Central memory CD8-positive, alpha-beta T cell (primary cell): ENCODE results near the gene NKAIN1.

ENCODE experiments used
- ATAC-seq: fragments of 150-1000 bp; cut with Tn5 transposase; replicated peaks from 2 replicates; pipeline ENCODE4 v1.10.0; 2022; ENCODE audit warnings: mild to moderate bottlenecking, moderate FRiP score, moderate number of reproducible peaks; ENCODE audit not compliant: poor library complexity, severe bottlenecking; ENCODE audit errors: extremely low read depth
- DNase-seq, 2 donors: peaks; one replicate each; pipeline ENCODE4 v3.0.0; 2021; ENCODE audit warnings: low spot score in 2 of 2
- H3K27ac Mint-ChIP-seq: one replicate; pipeline ENCODE4 v1.8.0; 2022; ENCODE audit warnings: low read depth, mild to moderate bottlenecking, moderate library complexity, mixed read lengths
- H3K27me3 Mint-ChIP-seq: one replicate; pipeline ENCODE4 v1.8.0; 2022; ENCODE audit warnings: mixed read lengths
- H3K36me3 Mint-ChIP-seq: one replicate; pipeline ENCODE4 v1.8.0; 2022; ENCODE audit warnings: mild to moderate bottlenecking, moderate library complexity, mixed read lengths; ENCODE audit not compliant: insufficient read depth
- H3K4me1 Mint-ChIP-seq: one replicate; pipeline ENCODE4 v1.8.0; 2022; ENCODE audit warnings: mixed read lengths
- H3K4me3 Mint-ChIP-seq: one replicate; pipeline ENCODE4 v1.8.0; 2022; ENCODE audit warnings: mild to moderate bottlenecking, moderate library complexity, mixed read lengths
- H3K9me3 Mint-ChIP-seq: one replicate; pipeline ENCODE4 v1.8.0; 2022; ENCODE audit warnings: mixed read lengths

NKAIN1 gene

DNA sequence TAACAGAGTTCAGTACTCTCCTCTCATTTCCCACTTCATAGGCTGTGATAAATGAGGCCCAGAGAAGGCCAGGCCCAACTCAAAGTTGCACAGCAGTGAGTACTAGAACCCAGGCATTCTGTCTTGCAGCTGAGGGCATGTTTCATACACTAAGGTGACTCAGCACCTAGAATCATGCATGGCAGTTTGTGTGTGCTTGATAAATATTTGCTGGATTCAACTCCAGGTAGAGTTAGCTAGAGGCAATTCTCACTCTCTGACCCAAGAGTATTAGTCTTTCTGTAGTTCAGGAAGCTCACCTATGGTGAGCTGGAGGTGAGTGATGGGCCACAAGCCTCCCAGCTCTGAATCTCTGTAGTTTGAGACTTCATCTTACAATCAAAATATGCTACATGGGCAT lies 10.7 kb downstream of the NKAIN1 start:
- H3K36me3 Mint-ChIP-seq, result no peaks in the 10 kb centered on the region
- no peaks in the 10 kb centered on the region for H3K4me1 Mint-ChIP-seq
- H3K27me3 Mint-ChIP-seq, result peaks cover 10% of the 10 kb centered on the region
- DNase-seq (no peak), ATAC-seq (no peak)
- H3K9me3 Mint-ChIP-seq, result no peaks in the 10 kb centered on the region
- no peak overlapping the region for H3K4me3 Mint-ChIP-seq
- no peak overlapping the region for H3K27ac Mint-ChIP-seq

DNA sequence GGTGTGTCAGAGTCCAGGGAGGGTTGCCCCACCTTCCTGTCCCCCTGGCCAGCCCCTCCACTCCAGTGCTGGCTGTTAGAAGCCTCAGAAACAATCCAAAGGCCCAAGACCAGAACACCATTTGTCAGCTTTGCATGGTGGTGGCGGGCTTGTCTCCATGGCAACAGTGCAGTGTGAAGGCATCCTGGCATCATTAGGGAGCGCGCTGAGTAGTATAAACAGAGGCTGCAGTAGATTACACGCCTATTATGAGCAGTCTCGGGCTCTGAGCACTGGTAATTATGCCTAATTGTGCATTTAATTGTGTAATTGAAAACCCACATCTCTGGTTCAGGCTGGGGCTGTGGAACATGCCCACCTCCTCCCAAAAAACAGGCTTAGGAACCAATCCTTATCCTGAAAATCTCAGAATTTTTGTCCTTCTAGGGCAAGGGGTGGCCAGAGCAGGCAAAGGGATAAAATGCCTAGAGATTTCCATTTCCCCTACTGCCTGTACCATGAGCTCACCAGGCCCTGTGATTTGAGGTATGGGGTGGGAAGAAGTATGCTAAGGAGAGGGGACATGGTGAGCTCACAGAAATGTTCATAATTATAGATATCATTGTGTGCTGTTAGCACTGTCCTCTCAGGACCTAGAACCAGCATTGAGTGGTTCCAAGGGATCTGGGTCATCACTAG lies 11.7 kb downstream of the NKAIN1 start:
- Mint-ChIP-seq H3K36me3 (no peaks in the 10 kb centered on the region), H3K27ac (no peak overlapping the region), H3K4me3 (no peak overlapping the region), H3K27me3 (peaks cover 4% of the 10 kb centered on the region), H3K9me3 (no peaks in the 10 kb centered on the region), H3K4me1 (no peaks in the 10 kb centered on the region)
- ATAC-seq (no peak), DNase-seq (no peak)

- H3K27me3 Mint-ChIP-seq, result no peaks in the 10 kb centered on the region
- H3K36me3 Mint-ChIP-seq, result no peaks in the 10 kb centered on the region
- no peak overlapping the region for H3K4me3 Mint-ChIP-seq
- no peak for ATAC-seq
- H3K9me3 Mint-ChIP-seq, result no peaks in the 10 kb centered on the region
- no peak for DNase-seq
- no peaks in the 10 kb centered on the region for H3K4me1 Mint-ChIP-seq
- no peak overlapping the region for H3K27ac Mint-ChIP-seq
Measured at GRCh38 chr1:31224068-31224467, 15.6 kb downstream of the NKAIN1 start.

DNA sequence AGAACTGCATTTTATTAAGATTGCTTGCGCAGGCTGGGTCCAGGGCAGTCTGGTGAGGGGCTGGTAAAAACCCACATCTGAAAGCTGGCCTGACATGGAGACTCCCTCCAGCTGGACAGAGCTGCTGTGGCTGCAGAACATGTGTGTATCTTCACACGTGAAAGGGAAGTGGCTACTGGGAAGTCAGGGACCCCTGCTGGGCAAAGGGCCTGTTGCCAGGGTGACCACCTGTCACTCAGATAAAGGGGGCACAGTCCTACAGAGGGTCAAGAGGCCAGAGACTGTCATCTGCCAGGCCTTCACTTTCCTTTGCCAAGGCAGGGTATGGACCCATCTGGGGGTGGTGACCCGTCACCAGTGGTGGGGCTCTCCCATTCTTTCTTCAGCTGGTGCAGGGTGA lies 17.5 kb downstream of the NKAIN1 start:
- no peak for ATAC-seq

GRCh38 chr1:31221072-31221471 lies 18.6 kb downstream of the NKAIN1 start:
- no peaks in the 10 kb centered on the region for H3K9me3 Mint-ChIP-seq
- ATAC-seq (no peak), DNase-seq (no peak)
- no peaks in the 10 kb centered on the region for H3K36me3 Mint-ChIP-seq
- no peak overlapping the region for H3K4me3 Mint-ChIP-seq
- H3K27me3 Mint-ChIP-seq, result no peaks in the 10 kb centered on the region
- no peaks in the 10 kb centered on the region for H3K4me1 Mint-ChIP-seq
- no peak overlapping the region for H3K27ac Mint-ChIP-seq

More for the DNA sequence above, 17.5 kb downstream of the NKAIN1 start:
- Mint-ChIP-seq H3K27me3 (no peaks in the 10 kb centered on the region), H3K4me3 (no peak overlapping the region), H3K27ac (no peak overlapping the region), H3K9me3 (no peaks in the 10 kb centered on the region), H3K36me3 (no peaks in the 10 kb centered on the region), H3K4me1 (no peaks in the 10 kb centered on the region)
- no peak for DNase-seq

DNA sequence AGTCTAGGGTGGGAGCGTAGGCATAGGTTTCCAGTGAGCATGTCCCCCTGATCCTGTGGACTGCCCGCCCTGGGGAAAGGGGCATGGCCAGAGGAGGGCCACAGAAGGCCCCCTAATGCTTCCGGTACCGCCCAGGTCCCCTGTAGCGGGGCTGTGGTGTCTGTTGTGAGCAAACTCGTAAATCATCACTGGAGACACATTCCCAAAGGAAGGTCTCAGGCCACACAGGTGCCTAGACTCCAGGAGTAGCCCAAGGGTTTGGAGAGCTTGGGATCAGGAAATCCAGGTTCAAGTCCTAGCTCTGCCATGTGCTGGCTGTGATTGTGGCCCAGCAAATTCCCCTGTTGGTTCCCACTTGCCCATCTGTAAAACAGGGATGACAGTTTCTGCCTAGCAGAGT lies 20.2 kb downstream of the NKAIN1 start:
- H3K9me3 Mint-ChIP-seq, result no peaks in the 10 kb centered on the region
- ATAC-seq (no peak), DNase-seq (no peak)
- H3K36me3 Mint-ChIP-seq, result no peaks in the 10 kb centered on the region
- H3K4me1 Mint-ChIP-seq, result no peaks in the 10 kb centered on the region
- no peak overlapping the region for H3K4me3 Mint-ChIP-seq
- H3K27ac Mint-ChIP-seq, result no peak overlapping the region
- no peaks in the 10 kb centered on the region for H3K27me3 Mint-ChIP-seq

GRCh38 chr1:31218705-31219104 lies 21.0 kb downstream of the NKAIN1 start:
- H3K9me3 Mint-ChIP-seq, result no peaks in the 10 kb centered on the region
- H3K4me1 Mint-ChIP-seq, result no peaks in the 10 kb centered on the region
- peaks cover 1% of the 10 kb centered on the region for H3K36me3 Mint-ChIP-seq
- no peak for DNase-seq
- ATAC-seq, result no peak
- H3K4me3 Mint-ChIP-seq, result no peak overlapping the region
- no peaks in the 10 kb centered on the region for H3K27me3 Mint-ChIP-seq
- no peak overlapping the region for H3K27ac Mint-ChIP-seq

- no peaks in the 10 kb centered on the region for H3K4me1 Mint-ChIP-seq
- no peaks in the 10 kb centered on the region for H3K9me3 Mint-ChIP-seq
- DNase-seq (no peak), ATAC-seq (no peak)
- no peak overlapping the region for H3K4me3 Mint-ChIP-seq
- H3K27ac Mint-ChIP-seq, result no peak overlapping the region
- peaks cover 1% of the 10 kb centered on the region for H3K36me3 Mint-ChIP-seq
- no peaks in the 10 kb centered on the region for H3K27me3 Mint-ChIP-seq
Measured at GRCh38 chr1:31216016-31216415, 23.7 kb downstream of the NKAIN1 start.

GRCh38 chr1:31215065-31215570 lies 24.6 kb downstream of the NKAIN1 start:
- H3K4me1 Mint-ChIP-seq, result no peaks in the 10 kb centered on the region
- H3K27ac Mint-ChIP-seq, result no peak overlapping the region
- H3K9me3 Mint-ChIP-seq, result no peaks in the 10 kb centered on the region
- ATAC-seq (no peak), DNase-seq (no peak)
- H3K4me3 Mint-ChIP-seq, result no peak overlapping the region
- no peaks in the 10 kb centered on the region for H3K27me3 Mint-ChIP-seq
- peaks cover 1% of the 10 kb centered on the region for H3K36me3 Mint-ChIP-seq

DNA sequence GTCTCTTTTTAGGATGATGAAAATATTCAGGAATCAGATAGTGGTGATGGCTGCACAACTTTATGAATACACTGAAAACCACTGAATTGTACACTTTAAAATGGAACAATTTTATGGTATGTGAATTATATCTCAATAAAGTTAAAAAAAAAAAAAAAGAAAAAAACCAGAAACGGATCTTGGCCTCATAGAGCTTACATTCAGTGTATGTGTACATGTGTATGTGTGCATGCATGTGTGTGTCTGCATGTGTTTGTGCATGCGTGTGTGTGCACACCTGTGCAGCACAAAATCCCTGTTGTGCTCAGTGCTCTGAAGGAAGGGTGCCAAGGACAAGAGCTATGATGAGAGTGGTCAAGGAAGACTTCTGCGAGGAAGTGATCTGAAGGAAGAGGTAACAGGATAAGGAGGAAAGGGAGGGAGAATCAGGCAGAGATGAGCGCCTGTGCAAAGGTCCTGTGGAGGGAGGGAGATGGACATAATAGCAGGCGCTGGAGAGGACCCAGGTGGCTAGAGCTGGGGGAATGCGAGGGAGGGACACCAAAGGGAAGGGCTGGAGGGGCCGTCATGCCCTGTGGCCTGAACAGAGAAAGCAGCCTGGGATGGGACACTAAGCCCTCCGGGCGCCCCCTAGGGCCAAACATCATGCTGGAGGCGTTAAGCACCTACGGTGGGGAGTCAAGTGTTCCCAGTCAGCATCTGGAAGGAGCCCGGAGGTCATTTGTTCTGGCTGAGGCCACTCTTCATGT lies 25.2 kb downstream of the NKAIN1 start:
- H3K27me3 Mint-ChIP-seq, result no peaks in the 10 kb centered on the region
- ATAC-seq (no peak), DNase-seq (no peak)
- no peaks in the 10 kb centered on the region for H3K4me1 Mint-ChIP-seq
- H3K4me3 Mint-ChIP-seq, result no peak overlapping the region
- H3K36me3 Mint-ChIP-seq, result peaks cover 1% of the 10 kb centered on the region
- no peaks in the 10 kb centered on the region for H3K9me3 Mint-ChIP-seq
- H3K27ac Mint-ChIP-seq, result no peak overlapping the region

- no peak overlapping the region for H3K27ac Mint-ChIP-seq
- H3K4me3 Mint-ChIP-seq, result no peak overlapping the region
- H3K27me3 Mint-ChIP-seq, result peaks cover 17% of the 10 kb centered on the region
- no peak for ATAC-seq
- no peaks in the 10 kb centered on the region for H3K4me1 Mint-ChIP-seq
- DNase-seq, result no peak
- H3K36me3 Mint-ChIP-seq, result no peaks in the 10 kb centered on the region
- no peaks in the 10 kb centered on the region for H3K9me3 Mint-ChIP-seq
Measured at GRCh38 chr1:31208361-31208945, 31.2 kb downstream of the NKAIN1 start.

DNA sequence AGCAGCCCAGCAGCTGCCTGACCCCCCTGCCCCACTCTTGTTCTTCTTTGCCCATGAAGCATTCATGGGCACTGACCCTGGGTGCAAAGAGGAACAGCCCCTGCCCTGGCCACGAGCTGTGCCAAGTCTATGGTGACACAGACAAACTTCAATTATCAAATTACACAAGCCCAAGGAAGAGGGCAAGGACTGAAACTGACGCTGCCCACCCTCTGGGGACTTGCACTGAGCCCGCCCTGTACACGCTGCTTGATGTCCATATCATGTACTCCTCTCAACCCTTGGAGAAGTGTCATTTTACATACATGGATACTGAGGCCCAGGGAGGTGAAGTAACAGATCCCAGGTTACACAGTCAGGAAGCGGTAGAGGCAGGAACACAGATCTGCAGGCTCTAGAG lies 32.1 kb downstream of the NKAIN1 start:
- no peak overlapping the region for H3K4me3 Mint-ChIP-seq
- peaks cover 17% of the 10 kb centered on the region for H3K27me3 Mint-ChIP-seq
- no peak for ATAC-seq
- DNase-seq, result no peak
- no peaks in the 10 kb centered on the region for H3K4me1 Mint-ChIP-seq
- H3K36me3 Mint-ChIP-seq, result no peaks in the 10 kb centered on the region
- no peaks in the 10 kb centered on the region for H3K9me3 Mint-ChIP-seq
- no peak overlapping the region for H3K27ac Mint-ChIP-seq

DNA sequence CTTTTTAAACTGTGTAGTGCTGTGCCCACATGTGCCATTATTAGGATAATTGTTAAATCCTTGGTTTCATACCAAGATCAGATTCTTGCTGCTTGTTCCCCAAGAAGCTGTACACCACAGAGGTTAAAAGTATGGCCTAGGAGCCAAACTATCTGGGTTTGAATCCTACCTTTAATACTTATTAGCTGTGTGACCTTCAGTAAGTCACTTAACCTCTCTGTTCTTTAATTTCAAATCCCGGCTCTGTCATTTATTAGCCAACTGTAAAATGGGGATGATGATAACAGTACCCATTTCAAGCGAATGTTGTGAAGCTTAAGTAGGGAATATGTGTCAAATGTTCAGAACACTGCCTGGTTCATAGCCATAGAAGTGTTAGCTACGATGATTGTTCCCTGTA lies 32.6 kb downstream of the NKAIN1 start:
- ATAC-seq (no peak), DNase-seq (no peak)
- H3K4me1 Mint-ChIP-seq, result no peaks in the 10 kb centered on the region
- H3K27me3 Mint-ChIP-seq, result peaks cover 17% of the 10 kb centered on the region
- H3K4me3 Mint-ChIP-seq, result no peak overlapping the region
- H3K9me3 Mint-ChIP-seq, result no peaks in the 10 kb centered on the region
- H3K36me3 Mint-ChIP-seq, result no peaks in the 10 kb centered on the region
- no peak overlapping the region for H3K27ac Mint-ChIP-seq
